Natural killer cell treated with Interleukin-12 subunit alpha and Interleukin-12 subunit beta and Interleukin-15 and Interleukin-18, amount 100 ng/mL, for 72 hours (primary cell): ENCODE results near the gene METTL15. TPM values are rescaled to one million over a fixed set of nuclear protein-coding genes. Genes with fewer than 3 reads are reported as not detected.
"Not testable (repeated sequence)": the region's sequence is repeated elsewhere in the genome, so short reads cannot be mapped to it uniquely, and the experiment has no call there.

Source experiments
- ATAC-seq, 2 donors: fragments of 150-1000 bp; cut with Tn5 transposase in 1 of 2; sonication (Bioruptor Pico), chemical (Tn5 transposase) in 1 of 2; 2 replicates each; pipeline ENCODE4 v1.10.0; 2021
- DNase-seq: peaks from one replicate; pipeline ENCODE4 v3.0.0; 2022; ENCODE audit warnings: low spot score
- H3K27ac Mint-ChIP-seq, 2 donors: 1 replicate in 1 of 2; 2 replicates in 1 of 2; pipeline ENCODE4 v1.8.0; 2022; ENCODE audit warnings: mixed read lengths in 2 of 2, mild to moderate bottlenecking in 1 of 2, moderate library complexity in 1 of 2
- H3K27me3 Mint-ChIP-seq, 2 donors: 1 replicate in 1 of 2; 2 replicates in 1 of 2; pipeline ENCODE4 v1.8.0; 2022; ENCODE audit warnings: mixed read lengths in 2 of 2
- H3K36me3 Mint-ChIP-seq: one replicate; pipeline ENCODE4 v1.8.0; 2022; ENCODE audit warnings: mixed read lengths
- H3K4me1 Mint-ChIP-seq, 2 donors: 1 replicate in 1 of 2; 2 replicates in 1 of 2; pipeline ENCODE4 v1.8.0; 2022; ENCODE audit warnings: low read depth in 2 of 2, mixed read lengths in 2 of 2, mild to moderate bottlenecking in 1 of 2
- H3K4me3 Mint-ChIP-seq: one replicate; pipeline ENCODE4 v1.8.0; 2022; ENCODE audit warnings: mixed read lengths
- H3K9me3 Mint-ChIP-seq: 2 replicates; pipeline ENCODE4 v1.8.0; 2022; ENCODE audit warnings: mixed read lengths
- total RNA-seq, 2 donors: library from RNA; stranded (reverse); gene quantifications; one replicate each; pipeline ENCODE4 v1.2.3, GENCODE V29; 2022

METTL15 gene, protein sequence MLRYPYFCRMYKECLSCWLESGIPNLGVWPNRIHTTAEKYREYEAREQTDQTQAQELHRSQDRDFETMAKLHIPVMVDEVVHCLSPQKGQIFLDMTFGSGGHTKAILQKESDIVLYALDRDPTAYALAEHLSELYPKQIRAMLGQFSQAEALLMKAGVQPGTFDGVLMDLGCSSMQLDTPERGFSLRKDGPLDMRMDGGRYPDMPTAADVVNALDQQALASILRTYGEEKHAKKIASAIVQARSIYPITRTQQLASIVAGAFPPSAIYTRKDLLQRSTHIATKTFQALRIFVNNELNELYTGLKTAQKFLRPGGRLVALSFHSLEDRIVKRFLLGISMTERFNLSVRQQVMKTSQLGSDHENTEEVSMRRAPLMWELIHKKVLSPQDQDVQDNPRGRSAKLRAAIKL
- 10 to 100 TPM; 15.7 to 16.6 TPM for total RNA-seq

DNA sequence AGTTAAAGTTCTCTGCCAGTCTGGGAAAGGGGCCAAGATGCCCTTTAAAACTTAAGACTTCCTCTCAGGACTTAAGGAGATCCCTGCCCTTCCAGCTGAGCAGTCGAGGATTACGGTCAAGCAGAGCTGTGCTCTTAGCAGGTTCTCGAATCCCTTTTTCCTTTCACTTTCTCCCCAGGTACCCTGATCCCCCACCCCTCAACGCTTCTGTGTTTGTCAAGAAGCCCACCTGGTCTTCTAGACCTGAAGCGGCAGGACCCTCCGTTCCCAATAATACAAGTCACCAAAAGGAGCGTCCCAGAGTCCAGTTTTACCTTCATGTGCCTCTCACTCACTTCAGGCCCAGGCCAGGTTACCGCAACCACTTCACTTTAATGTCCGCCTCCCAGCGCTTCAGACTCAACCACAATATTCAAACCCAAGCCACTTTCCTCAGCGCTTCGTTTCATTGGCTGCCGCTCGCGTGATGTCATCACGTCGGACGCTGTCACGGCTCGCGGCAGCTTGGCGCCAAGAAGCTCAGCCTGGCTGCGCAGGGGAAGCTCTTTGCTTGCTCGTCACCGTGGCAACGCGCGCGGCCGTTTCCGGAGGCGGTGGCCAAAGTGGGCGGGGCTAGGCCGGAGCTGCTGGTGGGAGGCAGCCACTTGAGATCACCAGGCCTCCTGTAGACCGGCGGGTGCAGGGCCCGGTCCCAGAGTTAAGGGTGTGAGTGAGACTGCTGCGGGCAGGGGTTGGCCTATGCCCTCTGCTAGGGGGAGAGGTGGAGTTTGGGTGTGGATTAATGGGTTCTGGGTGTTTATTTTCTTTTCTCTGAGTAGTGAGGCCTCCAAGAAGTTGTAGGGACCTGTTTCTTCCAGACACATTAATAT, at the start of gene METTL15, which contains the start of gene KIF18A:
TSS of gene METTL15 (plus strand) at position 639 of the 869 bp plus-strand sequence. CDS start 4,947 bp downstream, outside the sequence.
TSS of gene KIF18A (minus strand) at position 407 of the 869 bp plus-strand sequence. CDS start 10,209 bp downstream, outside the sequence.
- peak; percentile 100 for DNase-seq
- Mint-ChIP-seq H3K4me3 (peak within 1 kb of the TSS; percentile 94), H3K27ac (peak within 1 kb of the TSS; percentile 93 to 94), H3K9me3 (no peaks in the 10 kb centered on the region), H3K27me3 (no peaks in the 10 kb centered on the region), H3K36me3 (peaks cover 4% of the 10 kb centered on the region), H3K4me1 (peaks cover 35% of the 10 kb centered on the region in 2 donors)
- peak; percentile 97 to 99 for ATAC-seq

DNA sequence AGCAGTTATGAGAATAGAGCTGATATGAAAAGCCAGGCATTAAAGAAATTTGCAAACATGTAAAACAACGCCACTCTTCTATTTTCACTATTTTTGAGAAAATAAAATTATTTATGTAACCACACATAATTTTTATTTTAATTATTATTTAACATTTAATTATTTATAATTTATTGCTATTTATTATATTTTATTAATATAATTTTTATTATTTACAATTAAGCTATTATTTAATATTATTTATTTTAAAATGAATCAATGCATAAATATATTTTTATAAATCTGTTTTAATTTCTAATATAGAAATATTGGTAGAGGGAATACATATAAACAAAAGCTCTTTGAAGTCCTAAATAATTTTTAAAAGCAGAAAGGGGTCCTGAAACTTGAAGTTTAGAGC, 36.9 kb upstream of the METTL15 start:
- Mint-ChIP-seq H3K4me3 (no peak overlapping the region), H3K27me3 (no peaks in the 10 kb centered on the region), H3K4me1 (no peaks in the 10 kb centered on the region), H3K27ac (no peak overlapping the region), H3K36me3 (no peaks in the 10 kb centered on the region), H3K9me3 (no peaks in the 10 kb centered on the region)
- no peak for DNase-seq
- no peak for ATAC-seq

DNA sequence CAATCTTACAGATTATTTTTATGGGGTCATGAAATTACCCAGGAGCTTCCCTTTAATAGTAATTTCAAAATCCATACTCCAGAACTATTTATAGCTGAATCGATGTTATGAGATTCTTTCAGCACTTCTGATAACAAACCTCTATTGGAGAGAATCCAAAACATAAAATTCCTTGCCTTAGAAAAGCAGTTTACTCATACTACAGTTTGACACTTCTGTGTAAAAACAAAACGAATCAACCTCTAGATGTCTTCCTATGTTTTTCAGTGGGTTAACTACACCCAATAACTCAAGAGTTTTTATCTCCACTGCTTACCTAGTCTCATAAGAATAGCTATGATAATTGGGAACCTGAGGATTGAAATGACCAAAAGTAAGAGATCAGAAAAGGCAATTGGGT, 35.9 kb upstream of the METTL15 start:
- DNase-seq (no peak), ATAC-seq (no peak)
- Mint-ChIP-seq H3K27me3 (no peaks in the 10 kb centered on the region), H3K4me1 (no peaks in the 10 kb centered on the region), H3K9me3 (no peaks in the 10 kb centered on the region), H3K36me3 (no peaks in the 10 kb centered on the region), H3K27ac (no peak overlapping the region), H3K4me3 (no peak overlapping the region)

- H3K4me3 Mint-ChIP-seq, result no peak overlapping the region
- ATAC-seq, result no peak
- no peaks in the 10 kb centered on the region for H3K4me1 Mint-ChIP-seq
These were observed 30.7 kb upstream of the METTL15 start for GRCh38 chr11:28077521-28077920.

DNA sequence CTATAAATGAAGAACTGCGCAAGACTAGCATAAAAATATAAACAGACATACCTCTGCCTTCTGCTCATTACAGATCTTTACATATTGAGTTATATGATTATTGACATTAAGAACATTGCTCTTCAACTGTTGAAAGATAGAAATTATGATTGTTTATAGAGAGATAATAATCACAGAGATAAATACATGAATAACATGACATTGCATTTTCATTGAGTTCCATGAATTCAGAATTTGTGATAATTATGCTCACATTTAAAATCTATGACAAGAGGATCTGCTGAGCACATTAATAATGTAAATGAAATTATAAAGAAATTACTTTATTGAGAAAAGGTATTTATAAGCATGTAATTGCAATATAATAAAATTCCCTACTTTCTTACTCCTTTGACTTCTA, 25.1 kb upstream of the METTL15 start:
- H3K36me3 Mint-ChIP-seq, result peaks cover 6% of the 10 kb centered on the region
- no peaks in the 10 kb centered on the region for H3K9me3 Mint-ChIP-seq

More at GRCh38 chr11:28077521-28077920, 30.7 kb upstream of the METTL15 start:
- no peaks in the 10 kb centered on the region for H3K27me3 Mint-ChIP-seq
- H3K36me3 Mint-ChIP-seq, result peaks cover 6% of the 10 kb centered on the region
- H3K27ac Mint-ChIP-seq, result no peak overlapping the region
- DNase-seq, result no peak
- H3K9me3 Mint-ChIP-seq, result no peaks in the 10 kb centered on the region

DNA sequence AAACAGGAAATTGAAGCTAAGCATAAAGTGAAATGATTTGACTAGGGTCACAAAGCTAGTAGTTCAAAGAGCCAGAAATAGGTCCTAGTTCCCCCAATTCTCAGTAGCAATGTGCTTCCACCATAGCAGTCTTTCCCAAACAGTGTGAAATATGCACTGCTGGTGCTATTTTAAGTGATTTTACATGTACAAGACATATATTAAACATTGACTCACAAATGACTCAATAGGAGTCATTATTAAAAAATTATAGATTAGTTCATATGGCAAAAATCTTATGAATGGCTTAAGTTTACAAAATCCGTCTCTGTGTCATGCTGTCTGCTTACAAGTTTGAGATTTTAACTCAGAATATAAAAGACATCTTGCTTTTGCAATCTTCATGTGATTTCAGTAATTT, 21.6 kb upstream of the METTL15 start:
- no peak overlapping the region for H3K4me3 Mint-ChIP-seq
- H3K27ac Mint-ChIP-seq, result no peak overlapping the region
- peaks cover 4% of the 10 kb centered on the region for H3K36me3 Mint-ChIP-seq
- H3K27me3 Mint-ChIP-seq, result no peaks in the 10 kb centered on the region
- DNase-seq (no peak), ATAC-seq (no peak)
- no peaks in the 10 kb centered on the region for H3K9me3 Mint-ChIP-seq
- no peaks in the 10 kb centered on the region for H3K4me1 Mint-ChIP-seq

More for the DNA sequence above, 25.1 kb upstream of the METTL15 start:
- H3K4me1 Mint-ChIP-seq, result no peaks in the 10 kb centered on the region
- H3K27me3 Mint-ChIP-seq, result no peaks in the 10 kb centered on the region
- no peak overlapping the region for H3K4me3 Mint-ChIP-seq
- no peak for ATAC-seq
- no peak for DNase-seq
- H3K27ac Mint-ChIP-seq, result no peak overlapping the region

GRCh38 chr11:28087192-28087591, 21.0 kb upstream of the METTL15 start:
- not testable (repeated sequence) for H3K36me3 Mint-ChIP-seq, H3K27me3 Mint-ChIP-seq, DNase-seq, ATAC-seq, H3K27ac Mint-ChIP-seq, H3K4me3 Mint-ChIP-seq, H3K9me3 Mint-ChIP-seq, H3K4me1 Mint-ChIP-seq

DNA sequence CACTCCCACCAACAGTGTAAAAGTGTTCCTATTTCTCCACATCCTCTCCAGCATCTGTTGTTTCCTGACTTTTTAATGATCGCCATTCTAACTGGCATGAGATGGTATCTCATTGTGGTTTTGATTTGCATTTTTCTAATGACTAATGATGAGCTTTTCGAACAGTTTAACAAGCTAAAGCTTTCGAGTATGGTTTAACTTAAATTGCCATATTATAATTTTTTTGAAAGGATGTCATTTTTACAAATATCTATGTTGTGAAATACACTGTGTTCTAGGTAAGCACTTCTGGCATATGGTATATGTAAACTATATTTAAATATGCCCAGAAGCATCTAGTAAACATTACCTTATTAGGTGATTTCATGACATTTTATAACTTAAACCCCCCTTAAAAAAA, 20.5 kb upstream of the METTL15 start:
- not testable (repeated sequence) for H3K27me3 Mint-ChIP-seq, H3K27ac Mint-ChIP-seq, ATAC-seq, H3K4me1 Mint-ChIP-seq, H3K4me3 Mint-ChIP-seq, H3K9me3 Mint-ChIP-seq, DNase-seq, H3K36me3 Mint-ChIP-seq

- Mint-ChIP-seq H3K4me1 (no peaks in the 10 kb centered on the region), H3K36me3 (no peaks in the 10 kb centered on the region), H3K27me3 (no peaks in the 10 kb centered on the region), H3K9me3 (no peaks in the 10 kb centered on the region), H3K4me3 (no peak overlapping the region), H3K27ac (no peak overlapping the region)
- DNase-seq (no peak), ATAC-seq (no peak)
These were observed 18.8 kb upstream of the METTL15 start for GRCh38 chr11:28089378-28089777.

DNA sequence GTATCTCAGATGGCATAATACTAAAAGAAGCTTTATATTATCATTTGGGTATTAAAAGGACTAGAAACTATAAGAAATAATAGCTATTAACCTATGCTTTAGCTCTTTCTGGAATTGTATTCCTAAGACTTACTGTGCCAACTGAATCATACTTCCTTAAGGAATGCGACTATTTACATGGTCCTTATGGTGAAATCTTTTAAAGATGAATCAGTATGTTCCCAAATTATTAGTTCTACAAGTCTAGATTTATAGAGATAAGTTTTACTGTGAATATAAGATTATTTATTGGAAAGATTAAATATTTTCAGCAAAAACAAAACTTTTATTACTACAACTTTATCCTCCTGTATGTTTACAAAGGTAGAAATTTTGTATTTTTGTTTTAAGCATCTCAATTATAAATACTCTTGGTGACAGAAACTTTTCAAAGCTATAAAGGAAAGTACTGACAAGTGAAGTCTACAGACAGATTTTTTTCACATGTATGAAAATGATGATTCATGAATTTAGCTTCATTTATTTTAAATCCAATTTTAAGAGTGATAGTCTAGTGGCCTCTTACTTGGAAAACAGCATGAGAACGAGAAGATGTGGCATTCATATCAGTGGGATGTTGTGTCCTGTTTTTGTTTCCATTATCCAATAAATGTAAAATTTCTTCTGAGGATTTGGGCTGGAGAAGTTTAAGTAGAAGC, 18.0 kb upstream of the METTL15 start:
- Mint-ChIP-seq H3K9me3 (no peaks in the 10 kb centered on the region), H3K36me3 (peaks cover 6% of the 10 kb centered on the region), H3K4me1 (no peaks in the 10 kb centered on the region), H3K4me3 (no peak overlapping the region), H3K27ac (no peak overlapping the region), H3K27me3 (no peaks in the 10 kb centered on the region)
- DNase-seq, result no peak
- ATAC-seq, result no peak

- DNase-seq (no peak), ATAC-seq (no peak)
- H3K9me3 Mint-ChIP-seq, result no peaks in the 10 kb centered on the region
- H3K27ac Mint-ChIP-seq, result no peak overlapping the region
- H3K4me3 Mint-ChIP-seq, result no peak overlapping the region
- H3K36me3 Mint-ChIP-seq, result peaks cover 7% of the 10 kb centered on the region
- H3K27me3 Mint-ChIP-seq, result no peaks in the 10 kb centered on the region
- no peaks in the 10 kb centered on the region for H3K4me1 Mint-ChIP-seq
These were observed 15.4 kb upstream of the METTL15 start for GRCh38 chr11:28092786-28093185.

GRCh38 chr11:28098257-28098656, 9.9 kb upstream of the METTL15 start:
- no peak overlapping the region for H3K27ac Mint-ChIP-seq
- ATAC-seq (no peak), DNase-seq (no peak)
- H3K27me3 Mint-ChIP-seq, result no peaks in the 10 kb centered on the region
- H3K4me3 Mint-ChIP-seq, result no peak overlapping the region
- H3K9me3 Mint-ChIP-seq, result no peaks in the 10 kb centered on the region
- peaks cover 0 to 2% of the 10 kb centered on the region in 2 donors for H3K4me1 Mint-ChIP-seq
- peaks cover 7% of the 10 kb centered on the region for H3K36me3 Mint-ChIP-seq

DNA sequence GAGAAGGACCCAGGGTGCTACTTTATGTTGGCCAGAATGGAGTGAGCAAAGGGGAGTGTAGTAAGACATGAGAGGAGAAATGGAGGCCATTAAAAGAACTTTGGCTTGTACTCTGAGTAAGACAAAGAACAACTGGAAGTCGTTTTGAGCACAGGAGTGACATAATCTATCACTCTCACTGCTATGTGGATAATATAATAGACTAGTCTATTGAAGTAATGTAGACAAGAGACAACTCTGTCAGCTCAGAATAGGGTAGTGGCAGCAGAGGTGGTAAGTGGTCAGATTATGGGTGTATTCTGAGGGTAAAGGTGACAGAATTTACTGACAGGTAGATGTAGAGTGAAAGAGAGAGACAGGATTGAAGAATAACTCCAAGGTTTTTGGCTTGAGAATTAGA, 8.5 kb upstream of the METTL15 start:
- no peak for DNase-seq
- Mint-ChIP-seq H3K9me3 (no peaks in the 10 kb centered on the region), H3K4me1 (peaks cover 0 to 2% of the 10 kb centered on the region in 2 donors), H3K27ac (no peak overlapping the region), H3K36me3 (peaks cover 5% of the 10 kb centered on the region), H3K27me3 (no peaks in the 10 kb centered on the region), H3K4me3 (no peak overlapping the region)
- no peak for ATAC-seq
